Hepatocyte (in vitro differentiated cells): Measurements from ENCODE around the gene GPR142.

Source experiments
- EZH2 ChIP-seq: fragments of 200-600 bp; sonication (generic); IDR thresholded peaks from 2 replicates; pipeline ENCODE4 v1.6.1; 2016; ENCODE audit warnings: antibody characterized with exemption, mild to moderate bottlenecking, borderline replicate concordance
- EZH2phosphoT487 ChIP-seq: fragments of 200-600 bp; sonication (generic); IDR thresholded peaks from one replicate; pipeline ENCODE4 v1.6.1; 2018; ENCODE audit warnings: antibody characterized with exemption, mild to moderate bottlenecking, low read depth, moderate library complexity; ENCODE audit not compliant: unreplicated experiment, severe bottlenecking
- TF ChIP-seq, protein P1 (sequence below): fragments of 200-600 bp; sonication (generic); IDR thresholded peaks from 2 replicates; pipeline ENCODE4 v1.5.1; 2016; ENCODE audit warnings: antibody characterized with exemption, mild to moderate bottlenecking; ENCODE audit not compliant: poor library complexity

GRCh38 chr17:74415608-74416396 lies 48.5 kb downstream of the GPR142 start:
- TF ChIP-seq, protein P1, sequence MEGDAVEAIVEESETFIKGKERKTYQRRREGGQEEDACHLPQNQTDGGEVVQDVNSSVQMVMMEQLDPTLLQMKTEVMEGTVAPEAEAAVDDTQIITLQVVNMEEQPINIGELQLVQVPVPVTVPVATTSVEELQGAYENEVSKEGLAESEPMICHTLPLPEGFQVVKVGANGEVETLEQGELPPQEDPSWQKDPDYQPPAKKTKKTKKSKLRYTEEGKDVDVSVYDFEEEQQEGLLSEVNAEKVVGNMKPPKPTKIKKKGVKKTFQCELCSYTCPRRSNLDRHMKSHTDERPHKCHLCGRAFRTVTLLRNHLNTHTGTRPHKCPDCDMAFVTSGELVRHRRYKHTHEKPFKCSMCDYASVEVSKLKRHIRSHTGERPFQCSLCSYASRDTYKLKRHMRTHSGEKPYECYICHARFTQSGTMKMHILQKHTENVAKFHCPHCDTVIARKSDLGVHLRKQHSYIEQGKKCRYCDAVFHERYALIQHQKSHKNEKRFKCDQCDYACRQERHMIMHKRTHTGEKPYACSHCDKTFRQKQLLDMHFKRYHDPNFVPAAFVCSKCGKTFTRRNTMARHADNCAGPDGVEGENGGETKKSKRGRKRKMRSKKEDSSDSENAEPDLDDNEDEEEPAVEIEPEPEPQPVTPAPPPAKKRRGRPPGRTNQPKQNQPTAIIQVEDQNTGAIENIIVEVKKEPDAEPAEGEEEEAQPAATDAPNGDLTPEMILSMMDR, result no peak
- TF ChIP-seq EZH2 (no peak), EZH2phosphoT487 (no peak)
